ENCODE measurements around the gene BLTP3B.

The BLTP3B gene

GRCh38 chr12:100159391-100160104 is 16.9 kb upstream of the BLTP3B start:
- no peak for DNase-seq

DNA sequence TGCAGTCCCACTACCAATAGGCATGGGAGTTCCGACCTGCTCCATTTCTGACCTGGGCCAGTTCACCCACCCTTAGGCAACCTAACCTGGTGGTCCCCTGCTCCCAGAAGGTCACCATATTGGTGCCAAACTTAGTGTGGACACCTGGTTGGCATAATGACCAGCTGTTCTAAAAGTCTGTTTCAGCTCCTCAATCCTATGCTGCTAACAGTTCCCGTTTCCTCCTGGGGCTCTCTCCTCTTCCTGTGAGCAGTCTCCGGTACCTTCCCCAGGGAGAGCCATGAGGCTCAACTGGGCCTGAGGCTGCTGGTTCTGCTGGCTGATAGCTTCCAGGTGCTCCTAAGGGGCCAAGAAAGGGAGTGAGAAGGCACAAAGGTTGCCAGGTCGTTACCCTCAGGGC is 15.9 kb upstream of the BLTP3B start:
- DNase-seq: no peak

DNA sequence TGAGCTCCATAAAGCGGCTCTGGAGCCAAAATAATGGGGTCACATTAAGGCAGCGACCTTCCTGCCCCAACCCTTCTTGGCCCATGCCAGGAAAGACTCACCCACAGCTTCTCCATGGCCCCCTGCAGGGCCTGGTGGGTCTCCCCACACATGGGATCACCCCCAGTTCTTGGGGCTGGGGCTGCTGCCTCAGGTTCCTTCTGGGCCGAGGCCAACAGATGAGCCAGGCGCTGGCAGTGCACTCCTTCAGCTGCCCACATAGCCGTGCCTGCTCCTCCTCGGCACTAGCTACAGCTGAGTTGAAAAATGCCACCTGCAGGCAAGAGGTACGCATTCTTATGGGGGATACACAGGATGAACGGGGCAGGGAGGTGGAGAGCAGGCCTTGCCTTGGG is 14.8 kb upstream of the BLTP3B start:
- no peak for DNase-seq

DNA sequence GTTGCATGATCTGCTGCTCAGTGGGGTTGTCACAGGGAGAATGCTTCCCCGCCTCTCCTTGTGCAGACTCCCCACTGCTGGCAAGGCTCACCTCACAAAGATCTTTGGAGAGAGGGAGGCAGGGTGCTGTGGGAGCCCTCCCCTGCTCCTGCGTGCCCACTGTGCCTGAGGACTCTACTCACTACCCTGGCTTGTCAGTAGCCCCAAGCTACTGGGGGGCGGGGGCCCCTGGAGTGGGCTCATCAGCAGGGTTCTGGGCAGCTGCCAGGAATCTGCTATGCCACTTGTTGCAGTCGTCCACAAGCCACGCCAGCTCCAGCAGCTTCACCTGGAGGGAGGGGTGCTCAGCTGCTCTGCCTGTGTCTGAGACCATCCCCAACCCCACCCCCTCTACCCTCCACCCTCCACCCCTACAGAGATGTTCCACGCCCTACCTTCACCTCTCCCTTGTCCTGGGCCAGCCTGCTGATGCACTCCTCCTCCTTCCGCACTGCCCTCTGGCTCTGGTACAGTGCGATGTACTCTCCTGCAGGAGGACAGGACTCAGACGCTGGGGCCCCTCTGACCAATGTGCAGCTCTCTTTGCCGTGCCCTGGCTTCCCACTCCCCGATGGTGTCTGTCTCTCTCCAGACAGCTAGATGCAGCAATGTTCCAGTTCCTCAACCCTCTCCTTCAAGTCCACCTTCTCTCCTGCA is 14.2 kb upstream of the BLTP3B start:
- DNase-seq: no peak

- peak; percentile 58 for DNase-seq
Measured at GRCh38 chr12:100154474-100155247, 12.0 kb upstream of the BLTP3B start.

GRCh38 chr12:100153131-100153530 is 10.5 kb upstream of the BLTP3B start:
- DNase-seq: no peak

DNA sequence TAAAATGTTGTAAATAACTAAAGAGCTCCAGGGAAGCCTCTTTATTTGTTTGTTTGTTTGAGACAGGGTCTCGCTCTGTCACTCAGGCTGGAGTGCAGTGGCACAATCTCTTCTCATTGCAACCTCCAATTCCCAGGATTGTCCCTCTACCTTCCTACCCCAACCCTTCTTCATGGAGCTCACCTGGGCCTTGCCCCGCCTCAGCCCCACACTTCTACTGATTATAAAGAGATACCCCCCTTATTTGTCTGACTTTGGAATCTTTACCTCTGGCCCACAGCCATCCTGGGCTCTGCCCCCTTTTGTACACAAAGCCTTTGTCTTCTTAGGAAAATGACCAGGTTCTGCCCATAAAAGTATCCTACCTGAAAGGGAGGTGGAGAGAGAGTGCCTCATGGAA is 9.1 kb upstream of the BLTP3B start:
- no peak for DNase-seq

- no peak for DNase-seq
Measured at GRCh38 chr12:100146252-100146651, 3.6 kb upstream of the BLTP3B start.

DNA sequence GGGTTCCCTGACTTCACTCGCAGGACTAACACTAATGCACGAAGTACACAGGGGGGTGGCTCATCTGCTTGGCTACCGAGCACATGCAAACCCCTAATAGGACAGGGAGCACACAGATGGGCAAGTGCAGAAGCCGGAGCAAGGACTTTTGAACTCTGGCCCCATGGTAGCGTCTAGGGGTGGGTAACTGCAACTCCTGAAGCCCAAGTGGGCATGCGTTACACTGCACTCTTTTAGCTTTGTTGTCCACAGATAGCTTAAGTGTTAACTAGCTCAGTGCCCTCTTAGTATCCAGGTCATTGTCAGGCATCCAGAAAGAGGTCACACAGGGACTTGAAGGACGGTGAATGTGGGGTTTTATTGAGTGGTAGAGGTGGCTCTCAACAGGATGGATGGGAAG is 3.0 kb upstream of the BLTP3B start:
- DNase-seq: no peak

- no peak for DNase-seq
Measured at GRCh38 chr12:100141998-100142850, 450 bp downstream of the BLTP3B start.

- DNase-seq: peak; percentile 85
Measured at GRCh38 chr12:100141666-100141997, 1.0 kb downstream of the BLTP3B start.

DNA sequence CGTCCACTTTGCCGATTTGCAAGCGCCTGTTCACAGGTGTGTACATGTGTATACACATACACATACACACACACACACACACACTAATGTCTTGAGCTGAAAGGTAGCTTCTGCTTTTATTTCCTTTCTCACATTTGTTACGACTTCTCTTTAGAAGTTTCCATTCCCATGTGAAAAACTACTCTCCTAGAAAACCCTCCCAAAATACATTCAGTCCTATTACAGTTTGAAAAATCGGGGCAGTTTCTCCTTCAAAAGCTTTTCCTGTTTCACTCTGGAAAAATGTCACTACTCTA is 3.9 kb downstream of the BLTP3B start:
- no peak for DNase-seq

GRCh38 chr12:100138048-100138802 is 4.4 kb downstream of the BLTP3B start:
- peak; percentile 22 for DNase-seq

- DNase-seq: no peak
Measured at GRCh38 chr12:100133200-100133599, 9.5 kb downstream of the BLTP3B start.

DNA sequence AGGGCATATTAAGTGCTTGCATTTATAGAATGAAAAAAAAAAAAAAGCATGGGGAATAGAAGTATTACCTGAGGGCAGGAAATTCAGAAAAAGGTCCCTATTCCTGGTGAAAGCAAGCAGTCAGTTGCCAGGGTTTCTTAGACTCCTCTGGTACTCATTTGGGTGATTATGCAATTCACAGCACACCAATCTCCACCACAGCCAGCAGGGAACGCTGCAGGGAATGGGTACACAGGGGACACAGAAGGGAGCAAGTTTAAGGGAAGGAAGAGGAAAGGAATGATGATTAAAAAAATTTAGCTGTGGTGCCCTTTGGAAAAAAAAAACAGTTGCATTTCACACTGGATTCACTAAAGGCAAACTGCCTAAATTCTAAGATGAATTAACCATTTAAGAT is 14.2 kb downstream of the BLTP3B start:
- peak; percentile 80 for DNase-seq

GRCh38 chr12:100127766-100128511 is 14.7 kb downstream of the BLTP3B start:
- DNase-seq: peak; percentile 81

GRCh38 chr12:100123316-100124095 is 19.2 kb downstream of the BLTP3B start:
- DNase-seq: no peak

DNA sequence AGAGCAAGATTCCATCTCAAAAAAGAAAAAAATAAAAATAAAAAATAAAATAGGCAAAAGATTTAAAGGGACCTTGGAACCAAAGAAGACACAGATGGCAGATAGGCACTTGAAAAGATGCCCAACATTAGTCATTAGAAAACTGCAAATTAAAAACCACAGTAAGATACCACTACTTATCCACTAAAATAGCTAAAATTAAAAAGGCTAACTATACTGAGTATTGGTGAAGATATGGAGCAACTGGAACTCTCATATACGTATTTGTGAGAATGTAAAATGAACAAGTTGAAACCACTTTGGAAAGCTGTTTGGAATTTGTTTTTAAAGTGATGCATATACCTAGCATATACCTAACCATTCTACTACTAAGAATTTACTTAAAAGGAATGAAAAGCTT is 22.3 kb downstream of the BLTP3B start:
- DNase-seq: no peak

DNA sequence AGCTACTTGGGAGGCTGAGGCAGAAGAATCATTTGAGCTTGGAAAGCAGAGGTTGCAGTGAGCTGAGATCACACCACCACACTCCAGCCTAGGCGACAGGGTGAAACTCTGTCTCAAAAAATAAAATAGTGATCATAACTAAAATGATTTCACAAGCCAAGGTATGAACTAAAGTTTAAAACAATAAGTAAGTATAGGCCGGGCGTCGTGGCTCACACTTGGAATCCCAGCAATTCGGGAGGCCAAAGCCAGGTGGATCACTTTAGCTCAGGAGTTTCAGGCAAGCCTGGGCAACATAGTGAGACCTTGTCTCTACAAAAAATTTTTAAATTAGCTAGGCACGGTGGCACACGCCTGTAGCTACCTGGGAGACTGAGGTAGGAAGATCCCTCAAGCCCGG is 27.4 kb downstream of the BLTP3B start:
- no peak for DNase-seq

- DNase-seq: no peak
Measured at GRCh38 chr12:100114574-100114973, 28.1 kb downstream of the BLTP3B start.

- DNase-seq: no peak
Measured at GRCh38 chr12:100110276-100110675, 32.4 kb downstream of the BLTP3B start.
